ENCODE data around the gene PFDN6. TPM values are rescaled to one million over a fixed set of nuclear protein-coding genes. Genes with fewer than 3 reads are reported as not detected.

PFDN6 gene
- total and polyA plus RNA-seq, 2 of the 13 experiments (the other 11 are each of a cell fraction or from before 2014, with no cell fraction given): 75.5 to 87.0 TPM

DNA sequence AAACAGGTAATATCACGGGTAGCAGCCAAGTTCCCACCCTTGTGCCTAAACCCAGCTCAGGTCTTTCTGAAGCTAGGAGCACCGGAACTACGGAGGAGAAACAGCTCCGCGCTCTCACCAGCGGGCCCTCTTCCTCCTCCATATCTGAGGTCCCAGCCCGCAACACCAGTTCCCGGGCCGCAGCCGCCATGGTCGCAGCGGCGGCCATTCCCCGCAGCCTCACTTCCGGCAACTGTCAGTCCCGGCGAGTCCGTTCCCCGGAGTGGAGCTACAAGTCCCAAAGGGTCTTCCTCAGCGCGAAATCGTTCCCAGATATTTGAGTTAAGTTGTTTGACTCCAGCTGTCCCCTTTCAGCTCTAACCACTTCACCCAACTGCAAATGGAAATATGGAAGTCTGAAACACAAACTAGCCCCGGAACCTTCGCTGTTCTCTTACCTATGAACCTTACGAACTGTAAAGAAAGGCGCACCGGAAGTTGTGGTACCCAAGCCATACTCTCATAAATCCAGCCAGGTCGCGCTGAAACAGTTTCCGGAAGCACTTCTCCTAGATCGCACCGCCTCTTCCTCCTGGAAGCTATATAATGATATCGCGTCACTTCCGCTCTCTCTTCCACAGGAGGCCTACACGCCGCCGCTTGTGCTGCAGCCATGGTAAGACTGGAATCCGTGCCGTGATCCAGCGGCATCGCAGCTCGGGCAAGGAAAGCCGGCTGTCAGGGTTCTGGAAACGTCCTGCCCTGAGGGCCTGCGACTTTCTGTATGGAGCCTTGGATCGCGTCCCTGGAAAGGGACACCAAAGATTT, 17.7 kb upstream of the PFDN6 start, which contains the start of the genes RPS18 and VPS52 (continued):
- TF ChIP-seq, protein P1, sequence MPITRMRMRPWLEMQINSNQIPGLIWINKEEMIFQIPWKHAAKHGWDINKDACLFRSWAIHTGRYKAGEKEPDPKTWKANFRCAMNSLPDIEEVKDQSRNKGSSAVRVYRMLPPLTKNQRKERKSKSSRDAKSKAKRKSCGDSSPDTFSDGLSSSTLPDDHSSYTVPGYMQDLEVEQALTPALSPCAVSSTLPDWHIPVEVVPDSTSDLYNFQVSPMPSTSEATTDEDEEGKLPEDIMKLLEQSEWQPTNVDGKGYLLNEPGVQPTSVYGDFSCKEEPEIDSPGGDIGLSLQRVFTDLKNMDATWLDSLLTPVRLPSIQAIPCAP (CRISPR knock-in tag; IDR thresholded peaks at IDR 0.05; ENCODE audit: low read depth): 0 out of 2 replicates have a peak, but pooled peaks have one; percentile 25
- no peak for TF ChIP-seq HMGA1 (CRISPR knock-in tag; conservative IDR thresholded peaks at IDR 0.05)
- peak; percentile 90 for TF ChIP-seq ZNF383 (CRISPR knock-in tag; IDR thresholded peaks at IDR 0.05; ENCODE audit: borderline replicate concordance)
- peak; percentile 97 for TF ChIP-seq TARDBP (CRISPR knock-in tag; IDR thresholded peaks at IDR 0.05)
- peak; percentile 61 for TF ChIP-seq NCOA2 (CRISPR knock-in tag; IDR thresholded peaks at IDR 0.05)
- peak; percentile 98 for TF ChIP-seq ZNF619 (CRISPR knock-in tag; IDR thresholded peaks at IDR 0.05)
- TF ChIP-seq TCF7 (IDR thresholded peaks at IDR 0.05; ENCODE audit: low read depth): 0 out of 2 replicates have a peak, but pooled peaks have one; percentile 26
- TF ChIP-seq ZNF75D (CRISPR knock-in tag; IDR thresholded peaks at IDR 0.05; ENCODE audit: borderline replicate concordance): no peak
- TF ChIP-seq HNRNPH1 (optimal IDR thresholded peaks at IDR 0.05; ENCODE audit: low read depth, low read length): no peak
- peak; percentile 99 for TF ChIP-seq CREM (IDR thresholded peaks at IDR 0.05)
- TF ChIP-seq CREM (CRISPR knock-in tag; IDR thresholded peaks at IDR 0.05): no peak
- peak; percentile 77 for TF ChIP-seq ZFP1 (CRISPR knock-in tag; IDR thresholded peaks at IDR 0.05)
- peak; percentile 84; the same call in 1 of the 2 replicates for TF ChIP-seq ZNF792 (CRISPR knock-in tag; IDR thresholded peaks at IDR 0.05)
- TF ChIP-seq, protein P2, sequence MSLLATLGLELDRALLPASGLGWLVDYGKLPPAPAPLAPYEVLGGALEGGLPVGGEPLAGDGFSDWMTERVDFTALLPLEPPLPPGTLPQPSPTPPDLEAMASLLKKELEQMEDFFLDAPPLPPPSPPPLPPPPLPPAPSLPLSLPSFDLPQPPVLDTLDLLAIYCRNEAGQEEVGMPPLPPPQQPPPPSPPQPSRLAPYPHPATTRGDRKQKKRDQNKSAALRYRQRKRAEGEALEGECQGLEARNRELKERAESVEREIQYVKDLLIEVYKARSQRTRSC (CRISPR knock-in tag; IDR thresholded peaks at IDR 0.05; ENCODE audit: low read depth): 0 out of 2 replicates have a peak, but pooled peaks have one; percentile 28
- no peak for TF ChIP-seq PRMT3 (CRISPR knock-in tag; IDR thresholded peaks at IDR 0.05; ENCODE audit: borderline replicate concordance, low read depth)
- peak; percentile 82; the same call in 1 of the 2 replicates for TF ChIP-seq ZNF510 (CRISPR knock-in tag; IDR thresholded peaks at IDR 0.05; ENCODE audit: low read depth)
- TF ChIP-seq MAFG (CRISPR knock-in tag; IDR thresholded peaks at IDR 0.05): no peak; the same call in 1 of the 2 replicates
- TF ChIP-seq SMARCE1 (IDR thresholded peaks at IDR 0.05; ENCODE audit: borderline replicate concordance): no peak
- TF ChIP-seq, protein P3, sequence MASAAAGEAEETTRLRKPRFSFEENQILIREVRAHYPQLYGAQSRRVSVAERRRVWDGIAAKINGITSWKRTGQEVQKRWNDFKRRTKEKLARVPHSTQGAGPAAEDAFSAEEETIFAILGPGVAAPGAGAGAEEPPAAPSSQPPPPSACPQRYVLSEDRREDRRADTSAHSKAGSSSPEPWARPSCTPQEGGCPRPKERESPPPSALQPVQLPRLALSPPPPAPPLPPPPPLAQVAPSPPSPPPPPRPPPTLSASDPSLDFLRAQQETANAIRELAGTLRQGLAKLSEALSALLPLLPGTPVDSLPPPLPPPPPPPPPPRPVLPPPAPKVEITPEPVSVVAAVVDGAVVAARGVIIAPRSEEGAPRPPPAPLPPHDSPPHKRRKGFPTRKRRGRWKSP (CRISPR knock-in tag; IDR thresholded peaks at IDR 0.05): peak; percentile 80
- TF ChIP-seq, protein P4, sequence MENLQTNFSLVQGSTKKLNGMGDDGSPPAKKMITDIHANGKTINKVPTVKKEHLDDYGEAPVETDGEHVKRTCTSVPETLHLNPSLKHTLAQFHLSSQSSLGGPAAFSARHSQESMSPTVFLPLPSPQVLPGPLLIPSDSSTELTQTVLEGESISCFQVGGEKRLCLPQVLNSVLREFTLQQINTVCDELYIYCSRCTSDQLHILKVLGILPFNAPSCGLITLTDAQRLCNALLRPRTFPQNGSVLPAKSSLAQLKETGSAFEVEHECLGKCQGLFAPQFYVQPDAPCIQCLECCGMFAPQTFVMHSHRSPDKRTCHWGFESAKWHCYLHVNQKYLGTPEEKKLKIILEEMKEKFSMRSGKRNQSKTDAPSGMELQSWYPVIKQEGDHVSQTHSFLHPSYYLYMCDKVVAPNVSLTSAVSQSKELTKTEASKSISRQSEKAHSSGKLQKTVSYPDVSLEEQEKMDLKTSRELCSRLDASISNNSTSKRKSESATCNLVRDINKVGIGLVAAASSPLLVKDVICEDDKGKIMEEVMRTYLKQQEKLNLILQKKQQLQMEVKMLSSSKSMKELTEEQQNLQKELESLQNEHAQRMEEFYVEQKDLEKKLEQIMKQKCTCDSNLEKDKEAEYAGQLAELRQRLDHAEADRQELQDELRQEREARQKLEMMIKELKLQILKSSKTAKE (CRISPR knock-in tag; IDR thresholded peaks at IDR 0.05; ENCODE audit: borderline replicate concordance): no peak
- peak; percentile 96 for TF ChIP-seq ZNF350 (CRISPR knock-in tag; IDR thresholded peaks at IDR 0.05; ENCODE audit: borderline replicate concordance, low read depth)
- TF ChIP-seq, protein P5, sequence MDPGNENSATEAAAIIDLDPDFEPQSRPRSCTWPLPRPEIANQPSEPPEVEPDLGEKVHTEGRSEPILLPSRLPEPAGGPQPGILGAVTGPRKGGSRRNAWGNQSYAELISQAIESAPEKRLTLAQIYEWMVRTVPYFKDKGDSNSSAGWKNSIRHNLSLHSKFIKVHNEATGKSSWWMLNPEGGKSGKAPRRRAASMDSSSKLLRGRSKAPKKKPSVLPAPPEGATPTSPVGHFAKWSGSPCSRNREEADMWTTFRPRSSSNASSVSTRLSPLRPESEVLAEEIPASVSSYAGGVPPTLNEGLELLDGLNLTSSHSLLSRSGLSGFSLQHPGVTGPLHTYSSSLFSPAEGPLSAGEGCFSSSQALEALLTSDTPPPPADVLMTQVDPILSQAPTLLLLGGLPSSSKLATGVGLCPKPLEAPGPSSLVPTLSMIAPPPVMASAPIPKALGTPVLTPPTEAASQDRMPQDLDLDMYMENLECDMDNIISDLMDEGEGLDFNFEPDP (CRISPR knock-in tag; conservative IDR thresholded peaks at IDR 0.05): peak; percentile 99
- TF ChIP-seq, protein P6, sequence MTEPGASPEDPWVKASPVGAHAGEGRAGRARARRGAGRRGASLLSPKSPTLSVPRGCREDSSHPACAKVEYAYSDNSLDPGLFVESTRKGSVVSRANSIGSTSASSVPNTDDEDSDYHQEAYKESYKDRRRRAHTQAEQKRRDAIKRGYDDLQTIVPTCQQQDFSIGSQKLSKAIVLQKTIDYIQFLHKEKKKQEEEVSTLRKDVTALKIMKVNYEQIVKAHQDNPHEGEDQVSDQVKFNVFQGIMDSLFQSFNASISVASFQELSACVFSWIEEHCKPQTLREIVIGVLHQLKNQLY (CRISPR knock-in tag; IDR thresholded peaks at IDR 0.05): peak; percentile 27; the same call in 1 of the 2 replicates
